Activated CD4-positive, alpha-beta T cell treated with anti-CD3 and anti-CD28 coated beads, Interleukin-2, Interleukin-4, amounts not matched to agents 100 ng/mL and 50 ng/mL, durations not matched to agents 16 hours and 8 hours (primary cell): Measurements from ENCODE around the gene ARHGEF9.
"Not testable (repeated sequence)": the region's sequence is repeated elsewhere in the genome, so short reads cannot be mapped to it uniquely, and the experiment has no call there.

ENCODE experiments used
- DNase-seq: peaks from one replicate; pipeline ENCODE4 v3.0.0-alpha.2; 2020; ENCODE audit warnings: low spot score

ARHGEF9 gene

DNA sequence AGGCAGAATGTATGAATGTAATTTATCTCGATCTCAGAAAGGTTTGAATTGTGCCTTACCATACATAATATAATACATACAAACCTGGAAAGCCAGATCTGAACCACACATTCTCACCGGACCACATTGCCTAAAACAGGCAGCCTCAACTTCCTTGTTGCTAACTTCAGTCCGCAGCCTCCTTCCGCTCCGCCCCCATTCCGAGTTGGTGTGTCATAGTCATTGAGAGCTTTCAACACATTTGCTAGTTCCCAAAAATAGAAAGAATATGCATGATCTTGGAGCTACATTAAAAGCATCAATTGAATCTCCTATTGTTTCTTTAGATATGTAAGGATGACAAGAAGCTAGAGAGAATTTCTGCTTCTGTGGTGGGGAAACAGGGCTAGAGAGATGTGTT is 127.2 kb downstream of the ARHGEF9 start:
- DNase-seq = no peak

DNA sequence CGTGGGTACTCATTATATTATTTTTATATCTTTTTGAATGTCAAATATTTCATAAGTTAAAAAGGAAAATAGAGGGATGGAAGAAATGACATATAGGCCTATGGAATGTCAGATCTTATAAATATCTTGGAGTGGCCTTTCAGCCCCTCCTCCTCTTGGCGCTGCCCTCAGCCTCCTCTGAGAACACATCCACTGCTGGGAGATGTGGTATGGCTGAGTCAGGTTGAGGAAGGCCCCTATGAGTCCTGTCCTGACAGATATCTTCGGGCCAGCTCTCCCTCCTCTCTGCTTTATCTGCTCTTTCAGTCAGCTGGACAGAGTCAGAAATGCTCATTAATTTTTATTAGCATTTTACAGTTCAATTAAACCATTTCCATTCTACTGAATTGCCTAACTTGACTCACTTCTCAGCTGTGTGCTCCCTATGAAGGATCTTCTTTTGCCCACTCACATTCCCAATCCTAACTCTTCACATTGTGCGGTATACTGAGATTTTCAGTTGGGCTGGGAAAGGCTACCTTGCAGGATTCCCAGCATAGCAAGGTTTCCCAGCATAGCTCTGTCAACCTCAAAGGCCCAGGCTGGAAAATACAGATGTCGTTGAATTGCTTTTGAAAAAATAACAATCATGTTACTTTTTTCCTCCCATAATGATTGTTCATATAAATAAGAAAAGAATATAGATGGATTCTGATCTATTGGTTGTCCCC is 128.0 kb downstream of the ARHGEF9 start:
- DNase-seq = no peak

DNA sequence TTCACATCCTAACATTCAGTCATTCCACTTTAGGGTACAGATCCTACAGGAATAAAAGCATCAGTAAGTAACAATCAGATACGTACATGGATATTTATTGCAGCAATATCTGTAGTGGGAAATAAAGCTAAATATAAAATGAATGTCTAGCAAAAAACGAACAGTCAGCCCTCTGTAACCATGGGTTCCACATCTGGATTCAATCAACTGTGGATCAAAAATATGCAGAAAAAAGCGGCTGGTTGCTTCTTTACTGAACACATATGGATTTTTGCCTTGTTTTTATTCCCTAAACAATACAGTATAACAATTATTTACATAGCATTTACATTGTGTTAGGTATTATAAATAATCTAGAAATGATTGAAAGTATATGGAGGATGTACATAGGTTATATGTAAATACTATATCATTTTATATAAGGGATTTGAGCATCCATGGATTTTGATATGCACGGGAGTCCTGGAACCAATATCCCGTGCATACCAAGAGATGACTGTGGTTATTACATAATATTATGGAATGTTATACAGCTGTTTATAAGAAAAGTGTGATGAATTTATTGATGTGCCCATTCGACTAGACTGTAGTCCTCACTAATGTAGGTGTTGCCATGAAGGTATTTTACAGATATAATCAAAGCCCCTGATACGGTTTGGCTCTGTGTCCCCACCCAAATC is 132.8 kb downstream of the ARHGEF9 start:
- no peak for DNase-seq

DNA sequence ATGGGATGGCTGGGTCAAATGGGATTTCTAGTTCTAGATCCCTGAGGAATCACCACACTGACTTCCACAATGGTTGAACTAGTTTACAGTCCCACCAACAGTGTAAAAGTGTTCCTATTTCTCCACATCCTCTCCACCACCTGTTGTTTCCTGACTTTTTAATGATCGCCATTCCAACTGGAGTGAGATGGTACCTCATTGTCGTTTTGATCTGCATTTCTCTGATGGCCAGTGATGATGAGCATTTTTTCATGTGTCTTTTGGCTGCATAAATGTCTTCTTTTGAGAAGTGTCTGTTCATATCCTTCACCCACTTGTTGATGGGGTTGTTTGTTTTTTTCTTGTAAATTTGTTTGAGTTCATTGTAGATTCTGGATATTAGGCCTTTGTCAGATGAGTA is 139.3 kb downstream of the ARHGEF9 start:
- not testable (repeated sequence) for DNase-seq

DNA sequence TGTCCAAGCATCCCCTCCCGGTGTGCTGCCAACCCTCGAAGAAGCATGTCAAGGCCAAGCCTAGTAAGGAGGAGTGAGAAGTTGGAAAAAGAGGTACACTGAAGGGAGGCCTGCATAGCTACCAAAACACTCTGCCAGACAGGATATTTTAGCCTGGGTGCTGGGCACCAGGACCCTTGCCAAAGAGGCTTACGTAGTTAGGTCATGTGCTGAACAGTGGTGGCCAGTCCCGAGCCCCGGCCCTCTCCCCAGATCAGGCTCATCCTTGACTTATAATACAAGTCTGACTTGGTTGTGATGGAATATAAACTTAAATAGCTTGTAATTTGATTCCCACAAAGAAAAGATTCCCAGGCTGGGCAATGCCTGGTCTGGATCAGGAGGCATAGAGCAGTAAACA is 149.3 kb downstream of the ARHGEF9 start:
- no peak for DNase-seq

DNA sequence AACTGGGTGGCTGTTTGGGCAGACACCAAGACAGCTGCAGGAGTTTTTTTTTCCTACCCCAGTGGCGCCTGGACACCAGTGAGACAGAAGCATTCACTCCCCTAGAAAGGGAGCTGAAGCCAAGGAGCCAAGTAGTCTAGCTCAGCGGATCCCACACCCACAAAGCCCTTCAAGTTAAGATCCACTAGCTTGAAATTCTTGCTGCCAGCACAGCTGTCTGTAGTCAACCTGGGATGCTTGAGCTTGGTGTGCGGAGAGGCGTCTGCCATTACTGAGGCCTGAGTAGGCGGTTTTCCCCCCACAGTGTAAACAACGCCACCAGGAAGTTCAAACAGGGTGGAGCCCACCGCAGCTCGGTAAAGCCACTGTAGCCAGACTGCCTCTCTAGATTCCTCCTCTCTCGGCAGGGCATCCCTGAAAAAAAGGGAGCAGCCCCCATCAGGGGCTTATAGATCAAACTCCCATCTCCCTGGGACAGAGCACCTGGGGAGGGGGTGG is 171.4 kb downstream of the ARHGEF9 start:
- no peak for DNase-seq

DNA sequence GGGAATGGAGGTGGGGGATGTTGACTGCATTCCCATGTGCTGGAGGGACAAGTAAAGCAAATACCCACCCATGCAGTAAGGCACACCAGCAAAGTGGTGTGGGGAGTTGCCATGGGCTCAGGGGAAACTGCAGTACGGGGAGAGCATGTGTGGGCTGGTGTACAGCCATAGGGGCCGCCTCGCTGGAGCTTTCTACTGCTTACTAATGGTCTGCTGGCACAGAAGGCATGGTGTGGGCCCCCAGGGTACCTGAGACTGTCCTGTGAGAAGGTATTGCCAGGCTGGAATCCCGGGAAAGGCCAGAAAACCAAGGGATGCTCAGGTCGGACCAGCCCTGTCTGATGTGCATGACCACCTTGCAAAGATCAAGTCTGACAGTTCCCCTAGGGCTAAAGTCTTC is 199.1 kb downstream of the ARHGEF9 start:
- no peak for DNase-seq
